ENCODE measurements around the gene PWP2. TPM values are rescaled to one million over a fixed set of nuclear protein-coding genes. Genes with fewer than 3 reads are reported as not detected.
"Not testable (repeated sequence)": the region's sequence is repeated elsewhere in the genome, so short reads cannot be mapped to it uniquely, and the experiment has no call there.

Gene PWP2
- total and polyA plus RNA-seq, 2 of the 4 experiments (the other 2 are of a cell fraction) = 2.4 to 7.0 TPM

GRCh38 chr21:44142470-44142869 lies 35.3 kb downstream of the PWP2 start:
- H2BK120ac ChIP-seq (ENCODE audit: low read depth, low read length); in situ Hi-C loops (cut with MboI; ENCODE audit: low sequenced_read_pairs); H3K36me3 ChIP-seq (ENCODE audit: control insufficient read depth, insufficient read depth, low read length); H3K18ac ChIP-seq (ENCODE audit: low read depth, low read length); H3K27ac ChIP-seq (ENCODE audit: insufficient read depth, low read length); H3K79me1 ChIP-seq (ENCODE audit: low read depth in 1 of 2, low read length in 2 of 2); H2AFZ ChIP-seq (replicated peaks; ENCODE audit: low read length, poor library complexity); BruUV-seq (replicated peaks); H2BK20ac ChIP-seq (ENCODE audit: low read depth, low read length); H3K4me2 ChIP-seq (ENCODE audit: low read depth, low read length); H3K14ac ChIP-seq (replicated peaks; ENCODE audit: low read depth, low read length); H3K9me1 ChIP-seq (ENCODE audit: insufficient read depth, low read length); H4K20me1 ChIP-seq (ENCODE audit: insufficient read depth, low read length); H2BK15ac ChIP-seq (ENCODE audit: low read depth, low read length); H3K23ac ChIP-seq (ENCODE audit: low read depth, low read length); POLR2A ChIA-PET (ENCODE audit: unreplicated experiment); ATAC-seq (ENCODE audit: low read depth); H3K9me3 ChIP-seq (ENCODE audit: control insufficient read depth, insufficient read depth, low read length); H2AK5ac ChIP-seq (ENCODE audit: low read depth, low read length); H4K5ac ChIP-seq (ENCODE audit: low read depth, low read length); dilution Hi-C loops (cut with HindIII; ENCODE audit: low sequenced_read_pairs, unreplicated experiment); H3K4ac ChIP-seq (ENCODE audit: low read depth, low read length); CTCF ChIA-PET; H4K8ac ChIP-seq (ENCODE audit: low read depth in 2 of 2, low read length in 2 of 2); H3K4me3 ChIP-seq (ENCODE audit: insufficient read depth, low read depth, low read length); H2AK9ac ChIP-seq (replicated peaks; ENCODE audit: low read depth, low read length, poor library complexity); H4K91ac ChIP-seq (ENCODE audit: insufficient read depth, low read depth, low read length); intact Hi-C loops (cut with micrococcal nuclease); H3K4me1 ChIP-seq (ENCODE audit: control insufficient read depth, insufficient read depth, low read length); H3K56ac ChIP-seq (ENCODE audit: extremely low read depth, insufficient read depth, low read length); H2BK5ac ChIP-seq (ENCODE audit: low read depth, low read length, poor library complexity, severe bottlenecking); H3K9ac ChIP-seq (ENCODE audit: low read depth, low read length); DNase-seq; H3K27me3 ChIP-seq (ENCODE audit: control insufficient read depth, insufficient read depth, low read length): not testable (repeated sequence)
- no CpG with 5 or more reads among the region's 10 CpGs for WGBS, 2 experiments (ENCODE audit: extremely low coverage in 2 of 2, insufficient read length in 1 of 2)

GRCh38 chr21:44143380-44143779 lies 36.2 kb downstream of the PWP2 start:
- BruUV-seq (replicated peaks); H3K4me2 ChIP-seq (ENCODE audit: low read depth, low read length); H3K27ac ChIP-seq (ENCODE audit: insufficient read depth, low read length); H4K91ac ChIP-seq (ENCODE audit: insufficient read depth, low read depth, low read length); intact Hi-C loops (cut with micrococcal nuclease); H3K4ac ChIP-seq (ENCODE audit: low read depth, low read length); H3K27me3 ChIP-seq (ENCODE audit: control insufficient read depth, insufficient read depth, low read length); H2AFZ ChIP-seq (replicated peaks; ENCODE audit: low read length, poor library complexity); H3K4me3 ChIP-seq (ENCODE audit: insufficient read depth, low read depth, low read length); H3K79me1 ChIP-seq (ENCODE audit: low read depth in 1 of 2, low read length in 2 of 2); POLR2A ChIA-PET (ENCODE audit: unreplicated experiment); ATAC-seq (ENCODE audit: low read depth); H4K5ac ChIP-seq (ENCODE audit: low read depth, low read length); H3K9ac ChIP-seq (ENCODE audit: low read depth, low read length); H3K23ac ChIP-seq (ENCODE audit: low read depth, low read length); DNase-seq; H2AK9ac ChIP-seq (replicated peaks; ENCODE audit: low read depth, low read length, poor library complexity); in situ Hi-C loops (cut with MboI; ENCODE audit: low sequenced_read_pairs); dilution Hi-C loops (cut with HindIII; ENCODE audit: low sequenced_read_pairs, unreplicated experiment); H3K56ac ChIP-seq (ENCODE audit: extremely low read depth, insufficient read depth, low read length); H2BK20ac ChIP-seq (ENCODE audit: low read depth, low read length); H4K20me1 ChIP-seq (ENCODE audit: insufficient read depth, low read length); H2BK5ac ChIP-seq (ENCODE audit: low read depth, low read length, poor library complexity, severe bottlenecking); H2BK15ac ChIP-seq (ENCODE audit: low read depth, low read length); H3K9me1 ChIP-seq (ENCODE audit: insufficient read depth, low read length); H2BK120ac ChIP-seq (ENCODE audit: low read depth, low read length); H3K18ac ChIP-seq (ENCODE audit: low read depth, low read length); H4K8ac ChIP-seq (ENCODE audit: low read depth in 2 of 2, low read length in 2 of 2); H3K36me3 ChIP-seq (ENCODE audit: control insufficient read depth, insufficient read depth, low read length); H3K9me3 ChIP-seq (ENCODE audit: control insufficient read depth, insufficient read depth, low read length); H3K14ac ChIP-seq (replicated peaks; ENCODE audit: low read depth, low read length); CTCF ChIA-PET; H3K4me1 ChIP-seq (ENCODE audit: control insufficient read depth, insufficient read depth, low read length); H2AK5ac ChIP-seq (ENCODE audit: low read depth, low read length): not testable (repeated sequence)
- WGBS, 2 experiments (ENCODE audit: extremely low coverage in 2 of 2, insufficient read length in 1 of 2) = no CpG with 5 or more reads among the region's 17 CpGs

Data from IMR-90 (cell line).